Measurements from ENCODE around the gene KCNJ6. TPM values are rescaled to one million over a fixed set of nuclear protein-coding genes. Genes with fewer than 3 reads are reported as not detected.

The KCNJ6 gene
- total RNA-seq, 1 donor from 2014 or later, result not detected

DNA sequence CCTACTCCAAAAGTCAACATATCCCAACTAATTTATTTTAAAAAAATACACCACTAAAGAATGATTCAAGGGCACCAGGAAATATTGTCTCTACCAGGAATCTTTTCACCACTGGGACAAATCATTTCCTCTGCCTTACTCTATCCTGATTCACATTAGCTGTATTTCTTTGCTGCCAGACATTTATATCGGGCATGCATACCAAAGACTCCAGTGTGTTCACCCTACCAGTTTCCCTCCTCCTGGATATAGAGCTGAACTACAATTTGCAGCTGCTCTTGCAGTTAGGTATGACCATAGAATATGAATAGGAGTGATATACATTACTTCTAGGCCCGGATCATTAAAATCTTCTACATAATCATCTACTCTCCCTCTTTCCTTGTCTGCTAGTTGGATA, 7.6 kb downstream of the KCNJ6 start:
- peaks cover 5% of the 10 kb centered on the region for H4K20me1 ChIP-seq (ENCODE audit: low read depth)
- Mint-ChIP-seq H3K36me3 (no peaks in the 10 kb centered on the region), H3K4me3 (no peak overlapping the region), H3K9me3 (no peaks in the 10 kb centered on the region), H3K27ac (no peak overlapping the region), H3K27me3 (ENCODE audit: insufficient read depth, low read depth) (peaks cover 4% of the 10 kb centered on the region), H3K4me1 (peaks cover 2% of the 10 kb centered on the region)
- H3K79me2 ChIP-seq (ENCODE audit: low read depth), result no peaks in the 10 kb centered on the region
- TF ChIP-seq, protein P1, sequence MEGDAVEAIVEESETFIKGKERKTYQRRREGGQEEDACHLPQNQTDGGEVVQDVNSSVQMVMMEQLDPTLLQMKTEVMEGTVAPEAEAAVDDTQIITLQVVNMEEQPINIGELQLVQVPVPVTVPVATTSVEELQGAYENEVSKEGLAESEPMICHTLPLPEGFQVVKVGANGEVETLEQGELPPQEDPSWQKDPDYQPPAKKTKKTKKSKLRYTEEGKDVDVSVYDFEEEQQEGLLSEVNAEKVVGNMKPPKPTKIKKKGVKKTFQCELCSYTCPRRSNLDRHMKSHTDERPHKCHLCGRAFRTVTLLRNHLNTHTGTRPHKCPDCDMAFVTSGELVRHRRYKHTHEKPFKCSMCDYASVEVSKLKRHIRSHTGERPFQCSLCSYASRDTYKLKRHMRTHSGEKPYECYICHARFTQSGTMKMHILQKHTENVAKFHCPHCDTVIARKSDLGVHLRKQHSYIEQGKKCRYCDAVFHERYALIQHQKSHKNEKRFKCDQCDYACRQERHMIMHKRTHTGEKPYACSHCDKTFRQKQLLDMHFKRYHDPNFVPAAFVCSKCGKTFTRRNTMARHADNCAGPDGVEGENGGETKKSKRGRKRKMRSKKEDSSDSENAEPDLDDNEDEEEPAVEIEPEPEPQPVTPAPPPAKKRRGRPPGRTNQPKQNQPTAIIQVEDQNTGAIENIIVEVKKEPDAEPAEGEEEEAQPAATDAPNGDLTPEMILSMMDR (IDR thresholded peaks at IDR 0.05), result no peak
- H3K4me3 ChIP-seq, result no peak overlapping the region
- DNase-seq (ENCODE audit: low spot score), result no peak
- H2AFZ ChIP-seq (replicated peaks), result no peak overlapping the region
- no peaks in the 10 kb centered on the region for H3K36me3 ChIP-seq
- H3K9ac ChIP-seq, result no peak overlapping the region
- H3F3A ChIP-seq (ENCODE audit: low read depth), result no peaks in the 10 kb centered on the region
- no peak overlapping the region for H3K4me2 ChIP-seq
- no peaks in the 10 kb centered on the region for H3K4me1 ChIP-seq
- no peaks in the 10 kb centered on the region for H3K9me3 ChIP-seq (ENCODE audit: low read depth)
- H3K27me3 ChIP-seq, result peaks cover 25% of the 10 kb centered on the region
- no peak overlapping the region for H3K27ac ChIP-seq

DNA sequence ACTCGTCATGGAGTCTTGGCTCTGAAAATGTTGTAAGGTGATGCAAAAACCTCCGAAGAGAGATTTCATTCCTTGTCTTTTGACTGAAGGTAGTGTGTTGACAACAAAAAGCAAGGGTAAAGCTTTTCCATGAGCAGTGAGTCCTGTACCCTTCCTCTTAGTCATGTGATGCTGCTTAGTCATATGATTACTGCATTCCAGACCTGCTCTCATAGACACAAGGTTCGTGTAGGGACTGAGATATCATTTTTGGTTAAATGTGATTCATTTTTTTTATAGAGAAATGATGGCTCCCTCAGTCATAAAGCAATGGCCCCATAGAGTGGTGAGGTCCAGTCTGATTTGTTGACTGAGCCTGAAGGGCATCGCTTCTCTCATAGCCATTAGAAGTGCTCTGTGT, 9.2 kb downstream of the KCNJ6 start:
- Mint-ChIP-seq H3K36me3 (no peaks in the 10 kb centered on the region), H3K27me3 (ENCODE audit: insufficient read depth, low read depth) (peaks cover 2% of the 10 kb centered on the region)
- no peaks in the 10 kb centered on the region for H3K4me1 ChIP-seq

DNA sequence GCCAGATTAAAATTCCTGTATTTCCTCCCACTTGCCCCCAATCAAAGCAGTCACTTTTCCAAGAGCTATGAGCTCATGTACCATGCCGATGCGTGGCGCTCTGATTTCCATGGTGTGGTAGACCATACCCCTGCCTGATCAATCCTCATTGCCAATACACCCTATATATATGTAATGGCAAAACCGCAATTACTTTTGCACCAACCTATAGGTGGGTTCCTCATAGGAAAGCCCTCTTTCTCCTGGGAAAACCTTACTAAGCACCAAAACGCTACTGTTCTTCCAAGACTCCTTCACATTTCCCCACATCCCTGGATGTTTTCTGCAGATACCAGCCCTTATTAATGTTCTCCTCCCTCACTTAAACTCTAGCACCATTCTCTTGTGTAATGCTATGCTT, 11.0 kb downstream of the KCNJ6 start:
- H3K4me3 ChIP-seq, result no peak overlapping the region
- no peaks in the 10 kb centered on the region for H3K36me3 ChIP-seq
- Mint-ChIP-seq H3K27ac (no peak overlapping the region), H3K4me1 (no peaks in the 10 kb centered on the region), H3K36me3 (no peaks in the 10 kb centered on the region), H3K9me3 (no peaks in the 10 kb centered on the region), H3K27me3 (ENCODE audit: insufficient read depth, low read depth) (peaks cover 2% of the 10 kb centered on the region), H3K4me3 (no peak overlapping the region)
- H4K20me1 ChIP-seq (ENCODE audit: low read depth), result no peaks in the 10 kb centered on the region
- H3K27me3 ChIP-seq, result no peaks in the 10 kb centered on the region
- H3F3A ChIP-seq (ENCODE audit: low read depth), result no peaks in the 10 kb centered on the region
- no peak overlapping the region for H3K4me2 ChIP-seq
- no peak overlapping the region for H3K27ac ChIP-seq
- no peak for DNase-seq (ENCODE audit: low spot score)
- no peak for TF ChIP-seq EZH2phosphoT487 (IDR thresholded peaks at IDR 0.05)
- TF ChIP-seq EZH2 (IDR thresholded peaks at IDR 0.05), result no peak
- TF ChIP-seq, protein P1 (IDR thresholded peaks at IDR 0.05), result no peak
- no peaks in the 10 kb centered on the region for H3K79me2 ChIP-seq (ENCODE audit: low read depth)
- H2AFZ ChIP-seq (replicated peaks), result no peak overlapping the region
- H3K9ac ChIP-seq, result no peak overlapping the region
- H3K4me1 ChIP-seq, result no peaks in the 10 kb centered on the region
- no peaks in the 10 kb centered on the region for H3K9me3 ChIP-seq (ENCODE audit: low read depth)

More for the DNA sequence above, 9.2 kb downstream of the KCNJ6 start:
- Histone ChIP-seq H3K36me3 (no peaks in the 10 kb centered on the region), H3K9me3 (ENCODE audit: low read depth) (no peaks in the 10 kb centered on the region), H3K27ac (no peak overlapping the region), H3F3A (ENCODE audit: low read depth) (no peaks in the 10 kb centered on the region), H4K20me1 (ENCODE audit: low read depth) (no peaks in the 10 kb centered on the region), H3K9ac (no peak overlapping the region), H3K79me2 (ENCODE audit: low read depth) (no peaks in the 10 kb centered on the region), H3K4me3 (no peak overlapping the region), H3K4me2 (no peak overlapping the region), H2AFZ (replicated peaks) (no peak overlapping the region), H3K27me3 (peaks cover 9% of the 10 kb centered on the region)
- TF ChIP-seq, protein P1 (IDR thresholded peaks at IDR 0.05), result no peak
- TF ChIP-seq EZH2phosphoT487 (IDR thresholded peaks at IDR 0.05) (no peak), EZH2 (IDR thresholded peaks at IDR 0.05) (no peak)
- Mint-ChIP-seq H3K4me1 (no peaks in the 10 kb centered on the region), H3K4me3 (no peak overlapping the region), H3K27ac (no peak overlapping the region), H3K9me3 (no peaks in the 10 kb centered on the region)
- no peak for DNase-seq (ENCODE audit: low spot score)

DNA sequence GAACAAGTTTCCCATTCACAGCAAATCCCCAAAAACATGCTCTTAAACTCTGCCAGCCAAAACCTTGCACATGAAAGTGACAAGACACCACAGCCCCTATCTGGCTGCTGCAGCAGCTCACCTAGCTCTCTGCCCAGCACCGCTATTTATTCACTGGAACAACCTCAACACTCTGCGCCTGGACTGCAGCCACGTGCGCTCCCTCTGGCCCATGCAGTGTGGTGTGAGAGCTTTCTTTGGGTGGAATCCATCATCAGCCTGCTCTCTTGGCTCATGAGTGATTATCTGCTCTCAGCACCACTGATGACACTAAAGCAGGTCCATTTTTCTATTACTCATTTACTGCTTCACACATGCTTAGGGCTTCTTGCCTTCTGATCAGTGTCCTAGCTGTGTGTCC, 11.4 kb downstream of the KCNJ6 start:
- Histone ChIP-seq H3K27me3 (no peaks in the 10 kb centered on the region), H3K4me2 (no peak overlapping the region), H3K4me1 (no peaks in the 10 kb centered on the region), H3K79me2 (ENCODE audit: low read depth) (no peaks in the 10 kb centered on the region), H3K27ac (no peak overlapping the region), H2AFZ (replicated peaks) (no peak overlapping the region), H3K36me3 (no peaks in the 10 kb centered on the region), H3K4me3 (no peak overlapping the region), H4K20me1 (ENCODE audit: low read depth) (no peaks in the 10 kb centered on the region), H3K9ac (no peak overlapping the region), H3F3A (ENCODE audit: low read depth) (no peaks in the 10 kb centered on the region), H3K9me3 (ENCODE audit: low read depth) (no peaks in the 10 kb centered on the region)
- peaks cover 2% of the 10 kb centered on the region for H3K27me3 Mint-ChIP-seq (ENCODE audit: insufficient read depth, low read depth)
- TF ChIP-seq EZH2phosphoT487 (IDR thresholded peaks at IDR 0.05) (no peak), EZH2 (IDR thresholded peaks at IDR 0.05) (no peak)
- TF ChIP-seq, protein P1 (IDR thresholded peaks at IDR 0.05), result no peak
- no peak overlapping the region for H3K4me3 Mint-ChIP-seq
- H3K4me1 Mint-ChIP-seq, result no peaks in the 10 kb centered on the region
- DNase-seq (ENCODE audit: low spot score), result no peak
- H3K27ac Mint-ChIP-seq, result no peak overlapping the region
- no peaks in the 10 kb centered on the region for H3K36me3 Mint-ChIP-seq
- no peaks in the 10 kb centered on the region for H3K9me3 Mint-ChIP-seq
